Left renal pelvis (tissue), 4 donors: ENCODE data around the gene LILRA5. TPM values are rescaled to one million over a fixed set of nuclear protein-coding genes. Genes with fewer than 3 reads are reported as not detected.
"Not testable (repeated sequence)": the region's sequence is repeated elsewhere in the genome, so short reads cannot be mapped to it uniquely, and the experiment has no call there.

ENCODE experiments used
- DNase-seq, 4 donors: peaks; one replicate each; pipeline ENCODE4 v3.0.0-alpha.2; 2013; ENCODE audit warnings: low read depth in 4 of 4, low spot score in 3 of 4
- polyA plus RNA-seq, 4 donors: library from polyadenylated mRNA; unstranded; fragments of 120-200 nt; gene quantifications; one replicate each; pipeline ENCODE4 v1.2.1, GENCODE V29; 2013; ENCODE audit not compliant: insufficient read length in 4 of 4

Gene LILRA5
- polyA plus RNA-seq, 4 donors: 0.37 to 0.93 (median 0.73) TPM

- DNase-seq: no peak
These were observed 5.5 kb downstream of the LILRA5 start for GRCh38 chr19:54307389-54308020.

DNA sequence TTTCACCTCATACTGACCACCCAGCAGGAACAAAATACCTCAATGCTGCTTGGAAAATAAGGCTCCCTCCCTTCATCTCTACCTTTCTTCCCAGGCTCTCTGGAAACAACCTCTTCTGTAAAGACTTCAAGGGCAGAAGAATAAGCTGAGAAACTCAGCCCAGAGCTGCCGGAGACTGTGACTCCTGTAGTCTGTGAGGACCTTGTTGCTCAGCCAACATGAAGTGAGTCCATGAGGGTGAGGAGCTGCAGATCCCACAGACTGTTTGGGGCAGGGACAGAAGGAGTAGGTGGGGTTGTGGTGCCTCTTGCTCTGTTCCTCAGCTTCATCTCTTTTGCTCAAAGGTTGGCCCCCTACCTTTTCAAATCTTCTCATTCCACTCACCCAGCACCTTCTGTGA lies 7.8 kb downstream of the LILRA5 start:
- DNase-seq: no peak

GRCh38 chr19:54302257-54302656 lies 10.7 kb downstream of the LILRA5 start:
- DNase-seq: no peak

GRCh38 chr19:54299515-54299914 lies 13.5 kb downstream of the LILRA5 start:
- DNase-seq: no peak

GRCh38 chr19:54299126-54299498 lies 13.9 kb downstream of the LILRA5 start:
- DNase-seq: no peak

GRCh38 chr19:54298357-54299125 lies 14.4 kb downstream of the LILRA5 start:
- DNase-seq: no peak

- no peak for DNase-seq
These were observed 15.1 kb downstream of the LILRA5 start for GRCh38 chr19:54297759-54298305.

DNA sequence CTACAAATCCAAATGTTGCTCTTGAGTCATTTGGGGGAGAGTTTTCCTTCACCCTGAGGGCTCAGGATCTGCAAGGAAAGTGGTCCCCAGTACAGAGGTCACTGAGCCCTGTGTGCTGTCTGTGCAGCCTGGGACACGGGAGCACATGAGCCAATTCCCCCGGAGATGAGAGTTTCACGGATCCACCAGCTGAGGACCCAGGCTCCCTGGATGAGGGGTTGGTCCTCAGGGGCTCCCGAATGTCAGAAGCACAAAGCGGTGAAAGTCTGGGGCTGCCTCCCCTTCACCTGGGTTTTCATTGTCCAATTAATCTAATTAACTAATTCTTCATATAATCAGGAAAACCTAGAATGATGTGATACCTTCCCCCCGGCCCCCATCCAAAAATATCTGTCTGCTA lies 18.4 kb downstream of the LILRA5 start:
- DNase-seq: no peak

DNA sequence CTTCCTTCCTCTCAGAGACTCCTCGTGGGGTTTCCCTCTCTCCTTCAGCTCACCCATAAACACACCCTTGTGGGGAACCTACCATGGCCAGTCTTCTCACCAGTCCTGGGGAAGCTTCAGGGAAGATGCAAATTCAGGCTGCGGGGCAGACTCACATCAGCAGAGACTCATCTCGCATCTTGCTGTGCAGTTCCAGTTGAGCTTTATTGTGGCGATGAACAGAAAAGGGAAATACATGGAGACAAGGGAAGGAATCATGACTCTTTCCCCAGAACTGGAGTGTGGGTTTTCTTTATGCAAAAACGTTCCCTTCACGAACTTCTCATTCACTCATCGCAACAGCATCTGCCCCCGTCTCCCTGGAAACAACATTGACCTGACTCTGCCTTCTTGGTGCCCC lies 23.8 kb downstream of the LILRA5 start:
- DNase-seq: not testable (repeated sequence)

GRCh38 chr19:54287456-54287855 lies 25.5 kb downstream of the LILRA5 start:
- DNase-seq: no peak

GRCh38 chr19:54286283-54286682 lies 26.7 kb downstream of the LILRA5 start:
- not testable (repeated sequence) for DNase-seq

GRCh38 chr19:54285427-54286056 lies 27.4 kb downstream of the LILRA5 start:
- DNase-seq: not testable (repeated sequence)

DNA sequence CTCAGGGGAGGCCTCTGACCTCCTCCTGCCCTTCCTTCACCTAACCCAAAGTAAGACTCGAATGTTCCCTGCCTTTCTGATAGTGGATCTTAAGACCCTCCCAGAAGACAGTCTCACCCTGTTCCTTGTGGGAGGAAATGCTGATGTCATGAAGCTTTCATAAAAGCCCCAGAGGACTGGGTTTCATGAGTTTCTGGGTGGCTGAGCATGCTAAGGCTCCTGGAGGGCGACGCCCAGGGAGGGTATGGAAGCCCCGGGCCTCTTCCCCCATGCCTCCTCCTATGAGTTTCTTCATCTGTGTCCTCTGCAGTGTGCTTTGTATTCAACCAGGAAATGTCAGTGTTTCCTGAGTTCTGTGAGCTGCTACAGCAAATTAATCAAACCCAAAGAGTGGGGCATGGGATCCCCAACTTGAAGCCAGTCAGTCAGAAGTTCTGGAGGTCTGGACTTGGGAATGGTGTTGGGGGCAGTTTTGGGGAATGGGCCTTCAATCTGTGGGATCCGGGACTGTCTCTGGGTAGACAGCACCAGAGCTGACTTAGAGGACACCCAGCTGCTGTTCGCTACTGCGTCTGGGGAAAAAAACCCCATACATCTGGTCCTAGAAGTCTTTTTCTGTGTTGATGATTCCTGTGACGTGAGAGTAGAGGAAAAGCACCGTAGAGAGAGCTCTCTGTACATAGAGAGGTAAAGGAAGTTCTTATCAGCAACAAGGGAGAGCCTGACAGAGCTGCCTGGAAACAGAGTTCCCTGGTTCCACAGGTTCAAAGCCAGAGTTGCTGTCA lies 30.1 kb downstream of the LILRA5 start:
- DNase-seq: no peak

- not testable (repeated sequence) for DNase-seq
These were observed 31.3 kb downstream of the LILRA5 start for GRCh38 chr19:54281729-54282075.

DNA sequence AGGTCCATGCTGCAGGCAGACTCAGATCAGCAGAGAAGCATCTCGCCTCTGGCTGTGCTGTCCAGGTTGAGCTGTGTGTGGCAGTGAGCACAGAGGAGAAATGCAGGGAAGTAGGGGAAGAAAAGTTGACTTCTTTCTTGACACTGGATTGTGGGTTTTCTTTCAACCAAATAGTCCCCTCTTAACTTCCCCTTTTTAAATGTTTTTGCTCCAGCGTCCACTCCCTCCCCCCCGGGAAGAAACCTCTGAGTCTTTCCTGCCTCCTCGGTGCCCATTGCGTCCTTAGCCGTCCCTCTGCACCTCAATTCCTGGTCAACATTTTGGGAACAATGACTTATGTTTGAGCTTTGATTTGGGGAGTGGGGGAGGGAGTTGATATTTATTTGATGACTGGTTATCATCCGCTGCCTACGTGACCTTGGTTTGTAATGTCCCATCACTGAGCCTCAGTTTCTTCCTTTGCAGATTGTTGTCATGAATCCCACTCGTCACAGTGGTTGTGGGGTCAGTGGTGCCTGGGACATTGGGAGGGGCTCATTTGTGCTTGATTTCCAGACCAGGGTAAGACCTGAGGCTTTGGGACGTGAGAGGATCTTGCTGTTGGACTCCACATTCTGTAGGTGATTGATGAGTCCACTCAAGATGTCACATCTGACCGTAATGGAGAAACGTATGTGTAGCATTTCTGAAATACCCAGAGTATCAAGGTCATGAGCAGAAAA lies 31.8 kb downstream of the LILRA5 start, which contains the start of gene LILRB2:
Gene LILRB2 (minus strand): TSS at position 104 of the 722 bp plus-strand sequence. CDS start 614 bp downstream, outside the sequence.
- no peak for DNase-seq

DNA sequence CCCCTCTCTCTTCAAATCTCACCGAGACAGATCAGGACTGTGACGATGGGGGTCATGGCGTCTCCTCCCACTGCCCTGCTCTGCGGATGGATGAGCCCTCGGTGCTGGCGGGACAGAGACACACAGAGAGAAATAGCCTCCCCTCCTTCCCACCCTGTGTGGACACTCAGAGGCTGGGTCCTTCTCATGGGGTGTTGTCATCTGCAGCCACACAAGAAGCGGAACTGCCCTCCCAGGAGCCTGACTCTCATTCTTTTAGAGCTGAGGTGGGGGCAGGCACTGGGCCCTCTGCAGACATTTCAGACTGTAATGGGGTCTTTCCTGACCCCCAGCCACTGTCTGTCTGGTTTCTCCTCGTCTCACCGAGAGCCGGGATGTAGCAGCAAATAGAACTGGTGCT lies 32.5 kb downstream of the LILRA5 start:
- not testable (repeated sequence) for DNase-seq

DNA sequence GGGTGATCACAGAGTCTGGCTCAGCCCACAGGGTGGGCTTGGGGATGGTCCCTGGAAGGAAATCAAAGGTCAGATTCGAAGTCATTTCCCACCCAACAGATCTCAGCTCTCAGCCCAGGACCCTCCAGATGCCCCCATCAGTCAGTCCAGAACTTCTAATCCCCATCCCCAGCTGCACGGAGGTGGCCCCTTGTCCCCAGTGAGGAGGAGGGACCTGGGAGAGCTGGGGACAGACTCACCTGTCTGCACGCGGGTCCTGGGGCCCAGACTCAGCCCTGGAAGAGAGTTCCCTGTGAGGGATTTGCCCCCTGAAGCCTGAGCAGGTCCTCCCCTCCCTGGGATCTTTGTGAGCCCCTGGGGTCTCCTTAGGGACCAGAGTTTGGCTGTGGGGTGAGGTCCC lies 32.9 kb downstream of the LILRA5 start:
- DNase-seq: not testable (repeated sequence)

DNA sequence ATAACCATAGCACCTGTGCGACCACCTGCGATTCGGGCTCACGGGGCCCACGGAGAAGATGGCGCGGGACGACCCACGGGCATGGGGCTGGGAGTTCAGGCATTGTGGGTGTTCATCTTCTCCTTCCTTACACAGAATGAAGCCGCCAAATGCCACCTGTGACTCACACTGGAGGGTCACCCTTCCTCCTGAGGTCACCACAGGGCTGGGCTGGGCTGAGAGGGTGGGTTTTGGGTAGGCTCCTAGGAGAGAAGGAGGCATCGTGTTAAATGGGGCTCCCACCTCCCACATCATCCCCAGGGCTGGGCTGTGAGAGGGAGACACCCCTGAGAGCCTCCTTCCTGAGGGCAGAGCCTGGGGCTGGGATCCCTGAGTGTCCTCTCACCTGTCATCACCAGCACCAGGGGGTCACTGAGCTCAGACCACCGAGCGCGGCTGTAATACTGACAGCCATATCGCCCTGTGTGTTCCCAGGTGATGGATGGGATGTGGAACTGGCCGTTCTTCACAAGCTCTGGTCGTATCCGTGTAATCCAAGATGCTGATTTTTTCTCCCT lies 33.5 kb downstream of the LILRA5 start:
- no peak for DNase-seq

DNA sequence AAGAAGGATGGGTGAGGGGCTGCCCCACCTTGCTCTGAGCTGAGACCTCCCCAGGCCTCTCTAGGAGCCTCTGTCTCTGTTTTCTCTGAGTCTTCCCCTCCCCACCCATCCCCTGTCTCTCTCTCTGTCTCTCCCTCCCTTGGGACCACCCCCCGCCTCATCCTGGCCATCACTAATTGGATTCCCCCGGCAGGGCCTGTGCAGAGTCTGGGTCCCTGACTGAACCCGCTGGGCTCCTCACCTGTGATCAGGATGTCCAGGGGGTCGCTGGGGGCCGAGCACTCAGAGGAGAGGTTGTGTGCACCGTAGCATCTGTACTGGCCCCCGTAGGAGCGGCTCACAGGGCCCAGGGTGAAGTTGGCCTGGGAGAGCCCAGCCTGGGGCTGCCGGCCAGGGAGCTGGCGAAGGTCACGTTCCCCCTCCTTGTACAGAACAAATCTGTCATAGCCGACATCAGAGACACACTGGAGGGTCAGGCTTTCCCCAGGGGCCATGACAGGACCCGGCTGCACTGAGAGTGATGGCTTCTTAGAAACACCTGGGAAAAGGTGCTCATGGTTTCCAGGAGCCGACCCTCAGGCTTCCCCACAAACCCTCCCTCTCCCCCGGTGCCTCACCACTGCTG lies 34.3 kb downstream of the LILRA5 start:
- DNase-seq: not testable (repeated sequence)
